Gastrocnemius medialis (tissue), 4 donors: ENCODE results near the gene QSER1. TPM values are rescaled to one million over a fixed set of nuclear protein-coding genes. Genes with fewer than 3 reads are reported as not detected.

Experiments
- ATAC-seq, 2 donors: fragments of 150-250 bp; one replicate each; pipeline ENCODE4 v1.9.1; 2016
- DNase-seq, 2 donors: peaks; one replicate each; pipeline ENCODE4 v3.0.0-alpha.2; 2019
- H3K27ac ChIP-seq, 4 donors: fragments of 200-600 bp; sonication (generic); 1 replicate in 1 of 4; 2 replicates in 3 of 4; pipeline ENCODE4 v1.5.1; 2016 to 2018; ENCODE audit warnings: mild to moderate bottlenecking in 2 of 4, moderate library complexity in 1 of 4
- H3K27me3 ChIP-seq, 3 donors: fragments of 200-600 bp; sonication (generic) in 2 of 3; 1 replicate in 1 of 3; 2 replicates in 2 of 3; pipeline versions ENCODE4 v1.5.1 to v1.6.0; 2016 to 2019; ENCODE audit warnings: mild to moderate bottlenecking in 1 of 3, moderate library complexity in 1 of 3
- H3K36me3 ChIP-seq, 2 donors: fragments of 200-600 bp; sonication (generic) in 1 of 2; one replicate each; pipeline ENCODE4 v1.5.1; 2017 to 2018
- H3K4me1 ChIP-seq, 2 donors: fragments of 200-600 bp; sonication (generic) in 1 of 2; one replicate each; pipeline ENCODE4 v1.5.1; 2016 to 2017; ENCODE audit warnings: mild to moderate bottlenecking in 2 of 2
- H3K4me3 ChIP-seq, 4 donors: fragments of 200-600 bp; sonication (generic) in 3 of 4; 1 replicate in 1 of 4; 2 replicates in 3 of 4; pipeline ENCODE4 v1.5.1; 2016 to 2019; ENCODE audit warnings: mild to moderate bottlenecking in 2 of 4
- H3K9me3 ChIP-seq, 3 donors: fragments of 200-600 bp; sonication (generic) in 2 of 3; 1 replicate in 1 of 3; 2 replicates in 2 of 3; pipeline ENCODE4 v1.5.1; 2016 to 2019
- POLR2A ChIP-seq, 2 donors: fragments of 450-650 bp; IDR thresholded peaks; one replicate each; pipeline ENCODE4 v1.6.1; 2017; ENCODE audit warnings: antibody characterized with exemption in 2 of 2, mild to moderate bottlenecking in 2 of 2, moderate library complexity in 2 of 2
- in situ Hi-C, 4 donors: fragments of 200-750 bp; cut with MboI; loops; one replicate each; pipeline versions ENCODE4 v1.15.0 to v1.8.0; 2017; ENCODE audit warnings: low sequenced_read_pairs in 4 of 4
- intact Hi-C: fragments of 100-400 bp; cut with DNase I; formaldehyde crosslinking; loops from one replicate; pipeline ENCODE4 v1.15.1; 2023; ENCODE audit warnings: low total_unique reads
- total RNA-seq, 4 donors: library from RNA; depleted of rRNA; stranded (reverse); fragments of >200 nt; gene quantifications; one replicate each; pipeline versions ENCODE4 v1.1.0 to v1.2.3, GENCODE V29; 2016
- TF ChIP-seq, protein P1 (sequence below), 5 experiments: fragments of 450-650 bp in 3 of 5; fragments of 200-600 bp in 2 of 5; sonication (generic) in 2 of 5; IDR thresholded peaks in 4 of 5; conservative IDR thresholded peaks in 1 of 5; 1 replicate in 4 of 5; 2 replicates in 1 of 5; pipeline ENCODE4 v1.5.1; 2016 to 2019; ENCODE audit warnings: antibody characterized with exemption in 5 of 5, mild to moderate bottlenecking in 3 of 5, moderate library complexity in 3 of 5

QSER1 gene
- total RNA-seq, 4 donors from 2014 or later, result 7.5 to 17.2 (median 13.1) TPM

DNA sequence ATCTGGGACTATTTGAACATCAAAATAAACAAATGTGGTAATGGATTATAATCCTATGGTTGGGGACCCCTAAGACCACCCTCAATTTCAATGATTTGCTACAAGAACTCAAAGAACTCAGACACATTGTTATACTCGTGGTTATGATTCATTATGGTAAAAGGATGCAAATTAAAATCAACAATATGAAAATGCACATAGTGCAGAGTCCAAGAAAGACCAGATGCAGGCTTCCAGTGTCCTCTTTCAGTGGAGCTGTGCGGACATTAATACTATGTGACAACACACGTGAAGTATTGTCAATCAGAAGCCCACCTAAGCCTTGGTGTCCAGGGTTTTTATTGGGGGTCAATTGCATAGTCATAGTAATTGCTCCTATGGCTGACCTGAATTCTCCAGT lies 9.2 kb upstream of the QSER1 start:
- intact Hi-C loops, result no loop called here

DNA sequence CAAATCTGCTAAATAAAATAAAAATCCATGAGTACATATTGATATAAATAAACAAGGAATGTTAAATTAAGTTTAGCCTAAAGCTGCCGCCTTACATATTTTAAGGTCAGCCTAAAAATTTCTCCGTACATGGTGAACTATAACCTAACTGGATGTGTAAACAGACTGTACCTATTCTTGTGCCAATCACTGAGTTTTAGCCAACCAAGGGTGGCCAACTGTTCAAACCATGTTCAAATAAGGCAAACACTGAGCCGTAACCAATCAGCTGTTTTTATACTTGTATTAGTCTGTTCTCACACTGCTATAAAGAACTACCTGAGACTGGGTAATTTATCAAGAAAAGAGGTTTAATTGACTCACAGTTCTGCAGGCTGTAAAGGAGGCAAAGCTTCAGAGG lies 8.6 kb upstream of the QSER1 start:
- DNase-seq, result no peak
- Histone ChIP-seq H3K27me3 (peaks cover 0 to 2% (median 0%) of the 10 kb centered on the region in 3 donors), H3K9me3 (no peaks in the 10 kb centered on the region), H3K36me3 (no peaks in the 10 kb centered on the region), H3K4me3 (no peak overlapping the region), H3K4me1 (no peaks in the 10 kb centered on the region), H3K27ac (no peak overlapping the region)
- intact Hi-C loops, result no loop called here
- TF ChIP-seq, protein P1, sequence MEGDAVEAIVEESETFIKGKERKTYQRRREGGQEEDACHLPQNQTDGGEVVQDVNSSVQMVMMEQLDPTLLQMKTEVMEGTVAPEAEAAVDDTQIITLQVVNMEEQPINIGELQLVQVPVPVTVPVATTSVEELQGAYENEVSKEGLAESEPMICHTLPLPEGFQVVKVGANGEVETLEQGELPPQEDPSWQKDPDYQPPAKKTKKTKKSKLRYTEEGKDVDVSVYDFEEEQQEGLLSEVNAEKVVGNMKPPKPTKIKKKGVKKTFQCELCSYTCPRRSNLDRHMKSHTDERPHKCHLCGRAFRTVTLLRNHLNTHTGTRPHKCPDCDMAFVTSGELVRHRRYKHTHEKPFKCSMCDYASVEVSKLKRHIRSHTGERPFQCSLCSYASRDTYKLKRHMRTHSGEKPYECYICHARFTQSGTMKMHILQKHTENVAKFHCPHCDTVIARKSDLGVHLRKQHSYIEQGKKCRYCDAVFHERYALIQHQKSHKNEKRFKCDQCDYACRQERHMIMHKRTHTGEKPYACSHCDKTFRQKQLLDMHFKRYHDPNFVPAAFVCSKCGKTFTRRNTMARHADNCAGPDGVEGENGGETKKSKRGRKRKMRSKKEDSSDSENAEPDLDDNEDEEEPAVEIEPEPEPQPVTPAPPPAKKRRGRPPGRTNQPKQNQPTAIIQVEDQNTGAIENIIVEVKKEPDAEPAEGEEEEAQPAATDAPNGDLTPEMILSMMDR (IDR thresholded peaks at IDR 0.05 in 4 of 5, conservative IDR thresholded peaks at IDR 0.05 in 1 of 5), result no peak
- no peak for TF ChIP-seq POLR2A (IDR thresholded peaks at IDR 0.05)
- no peak for ATAC-seq
- in situ Hi-C loops, result loop anchor here in 1 of 4 donors (25.0 kb wide), 1 partner anchor 297 kb away; the partner anchor contains the start of gene EIF3M

More for the DNA sequence above, 9.2 kb upstream of the QSER1 start:
- Histone ChIP-seq H3K36me3 (no peaks in the 10 kb centered on the region), H3K27ac (no peak overlapping the region), H3K4me3 (no peak overlapping the region), H3K4me1 (no peaks in the 10 kb centered on the region), H3K27me3 (peaks cover 0 to 3% (median 0%) of the 10 kb centered on the region in 3 donors), H3K9me3 (no peaks in the 10 kb centered on the region)
- ATAC-seq (no peak), DNase-seq (no peak)
- TF ChIP-seq, protein P1 (IDR thresholded peaks at IDR 0.05 in 4 of 5, conservative IDR thresholded peaks at IDR 0.05 in 1 of 5), result no peak
- no peak for TF ChIP-seq POLR2A (IDR thresholded peaks at IDR 0.05)
- in situ Hi-C loops, result loop anchor here in 1 of 4 donors (25.0 kb wide), 1 partner anchor 296 kb away; the partner anchor contains the start of gene EIF3M

DNA sequence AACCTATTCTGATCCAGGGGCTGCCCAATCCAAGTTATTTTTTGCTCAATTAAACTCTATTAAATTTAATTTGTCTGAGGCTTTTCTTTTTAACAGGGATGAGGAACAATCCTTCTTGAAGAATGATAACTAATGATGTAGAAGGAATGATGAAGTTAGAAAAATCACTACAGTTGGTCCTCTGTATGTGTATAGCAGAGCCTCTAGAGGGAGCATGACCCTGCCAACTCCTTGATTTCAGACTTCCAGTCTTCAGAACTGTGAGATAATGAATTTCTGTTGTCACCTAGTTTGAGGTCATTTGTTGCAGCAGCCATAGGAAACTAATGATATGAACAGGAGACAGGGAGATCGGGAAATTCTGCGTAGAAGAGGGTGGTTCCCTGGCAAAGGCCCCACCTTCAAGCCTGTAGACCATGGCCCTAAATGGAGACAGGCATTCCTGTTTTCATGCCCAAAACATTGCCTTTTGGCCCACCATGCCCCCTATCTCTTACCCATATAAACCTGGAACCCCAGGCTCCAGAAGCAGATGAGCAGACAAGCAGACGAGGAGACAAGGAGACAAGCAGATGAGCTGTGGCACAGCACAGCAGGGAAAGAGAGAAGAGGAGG lies 7.7 kb upstream of the QSER1 start:
- no peaks in the 10 kb centered on the region for H3K27me3 ChIP-seq
- H3K9me3 ChIP-seq, result no peaks in the 10 kb centered on the region
- H3K4me3 ChIP-seq, result no peak overlapping the region
- DNase-seq, result no peak
- no peak for ATAC-seq
- no peaks in the 10 kb centered on the region for H3K36me3 ChIP-seq
- TF ChIP-seq, protein P1 (IDR thresholded peaks at IDR 0.05 in 4 of 5, conservative IDR thresholded peaks at IDR 0.05 in 1 of 5), result no peak
- TF ChIP-seq POLR2A (IDR thresholded peaks at IDR 0.05), result no peak
- in situ Hi-C loops (loop anchor here in 1 of 4 donors (25.0 kb wide), 1 partner anchor 298 kb away; the partner anchor contains the start of gene EIF3M), intact Hi-C loops (no loop called here)
- no peaks in the 10 kb centered on the region for H3K4me1 ChIP-seq
- H3K27ac ChIP-seq, result no peak overlapping the region

DNA sequence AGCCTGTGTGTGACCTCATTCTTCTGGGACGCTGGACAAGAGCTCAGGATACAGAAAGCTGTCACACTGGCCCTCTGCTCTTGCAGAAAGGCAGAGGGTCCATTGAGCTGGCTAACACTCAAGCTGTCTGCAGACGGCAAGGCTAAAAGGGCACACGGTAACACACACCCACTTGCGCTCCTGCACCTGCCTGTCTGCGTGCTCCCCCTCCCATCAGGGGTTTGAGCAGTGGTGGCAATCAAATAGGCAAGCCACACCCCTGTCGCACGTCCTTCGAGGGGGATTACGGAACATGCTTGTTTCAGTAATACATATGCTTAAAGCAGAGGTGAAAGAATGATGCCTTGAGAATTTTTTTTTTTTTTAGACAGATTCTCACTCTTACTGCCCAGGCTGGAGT lies 7.1 kb upstream of the QSER1 start:
- in situ Hi-C loops, result loop anchor here in 1 of 4 donors (25.0 kb wide), 1 partner anchor 298 kb away; the partner anchor contains the start of gene EIF3M
- Histone ChIP-seq H3K4me3 (no peak overlapping the region), H3K9me3 (no peaks in the 10 kb centered on the region), H3K36me3 (no peaks in the 10 kb centered on the region), H3K4me1 (no peaks in the 10 kb centered on the region), H3K27ac (no peak overlapping the region), H3K27me3 (no peaks in the 10 kb centered on the region)
- intact Hi-C loops, result no loop called here
- ATAC-seq (no peak), DNase-seq (no peak)
- TF ChIP-seq, protein P1 (IDR thresholded peaks at IDR 0.05 in 4 of 5, conservative IDR thresholded peaks at IDR 0.05 in 1 of 5), result no peak
- no peak for TF ChIP-seq POLR2A (IDR thresholded peaks at IDR 0.05)
